GM10248 (cell line): ENCODE data around the gene PGAM5.

Source experiments
- CTCF ChIA-PET: fragments of 300-600 bp; sonication (Branson Sonifier 250); formaldehyde crosslinking; extraction: SDS; loops from one replicate; lab custom pipeline; 2021; ENCODE audit warnings: antibody characterized with exemption; lab: Yijun Ruan, JAX
- POLR2A ChIA-PET: fragments of 350-650 bp; sonication (Branson Sonifier 250); formaldehyde crosslinking; extraction: SDS; loops from one replicate; lab custom pipeline; 2020; ENCODE audit warnings: antibody characterized with exemption; lab: Yijun Ruan, JAX
- DNase-seq: peaks from one replicate; pipeline ENCODE4 v3.0.0; 2012; ENCODE audit errors: extremely low spot score
- TF ChIP-seq, protein P1 (sequence below): IDR thresholded peaks from 2 replicates; pipeline ENCODE4 v1.5.1; 2012; ENCODE audit warnings: mild to moderate bottlenecking, low read depth; ENCODE audit errors: extremely low read depth, missing control alignments, control extremely low read depth

The PGAM5 gene

DNA sequence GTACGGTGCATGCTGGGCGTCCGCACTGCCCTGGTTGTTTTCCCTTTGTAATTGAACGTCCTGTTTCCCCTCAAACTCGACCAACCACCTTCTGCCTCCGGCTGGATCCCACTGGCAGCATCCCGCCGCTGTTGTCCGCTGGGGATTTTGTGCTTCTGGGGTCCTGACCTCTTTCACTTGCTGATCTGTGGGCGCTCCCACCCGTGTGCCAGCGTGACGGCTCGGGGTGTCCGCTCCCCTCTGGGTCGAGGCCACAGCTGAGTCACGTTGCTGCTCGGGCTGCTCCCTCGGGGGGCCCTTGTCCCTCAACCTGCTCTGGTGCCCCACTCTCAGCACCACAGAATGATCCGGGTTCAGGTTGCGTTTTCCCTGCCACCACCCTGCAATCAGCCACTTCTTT, 8.0 kb downstream of the PGAM5 start:
- POLR2A ChIA-PET, result no interaction called here
- TF ChIP-seq, protein P1, sequence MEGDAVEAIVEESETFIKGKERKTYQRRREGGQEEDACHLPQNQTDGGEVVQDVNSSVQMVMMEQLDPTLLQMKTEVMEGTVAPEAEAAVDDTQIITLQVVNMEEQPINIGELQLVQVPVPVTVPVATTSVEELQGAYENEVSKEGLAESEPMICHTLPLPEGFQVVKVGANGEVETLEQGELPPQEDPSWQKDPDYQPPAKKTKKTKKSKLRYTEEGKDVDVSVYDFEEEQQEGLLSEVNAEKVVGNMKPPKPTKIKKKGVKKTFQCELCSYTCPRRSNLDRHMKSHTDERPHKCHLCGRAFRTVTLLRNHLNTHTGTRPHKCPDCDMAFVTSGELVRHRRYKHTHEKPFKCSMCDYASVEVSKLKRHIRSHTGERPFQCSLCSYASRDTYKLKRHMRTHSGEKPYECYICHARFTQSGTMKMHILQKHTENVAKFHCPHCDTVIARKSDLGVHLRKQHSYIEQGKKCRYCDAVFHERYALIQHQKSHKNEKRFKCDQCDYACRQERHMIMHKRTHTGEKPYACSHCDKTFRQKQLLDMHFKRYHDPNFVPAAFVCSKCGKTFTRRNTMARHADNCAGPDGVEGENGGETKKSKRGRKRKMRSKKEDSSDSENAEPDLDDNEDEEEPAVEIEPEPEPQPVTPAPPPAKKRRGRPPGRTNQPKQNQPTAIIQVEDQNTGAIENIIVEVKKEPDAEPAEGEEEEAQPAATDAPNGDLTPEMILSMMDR, result no peak
- no peak for DNase-seq
- CTCF ChIA-PET, result no interaction called here

DNA sequence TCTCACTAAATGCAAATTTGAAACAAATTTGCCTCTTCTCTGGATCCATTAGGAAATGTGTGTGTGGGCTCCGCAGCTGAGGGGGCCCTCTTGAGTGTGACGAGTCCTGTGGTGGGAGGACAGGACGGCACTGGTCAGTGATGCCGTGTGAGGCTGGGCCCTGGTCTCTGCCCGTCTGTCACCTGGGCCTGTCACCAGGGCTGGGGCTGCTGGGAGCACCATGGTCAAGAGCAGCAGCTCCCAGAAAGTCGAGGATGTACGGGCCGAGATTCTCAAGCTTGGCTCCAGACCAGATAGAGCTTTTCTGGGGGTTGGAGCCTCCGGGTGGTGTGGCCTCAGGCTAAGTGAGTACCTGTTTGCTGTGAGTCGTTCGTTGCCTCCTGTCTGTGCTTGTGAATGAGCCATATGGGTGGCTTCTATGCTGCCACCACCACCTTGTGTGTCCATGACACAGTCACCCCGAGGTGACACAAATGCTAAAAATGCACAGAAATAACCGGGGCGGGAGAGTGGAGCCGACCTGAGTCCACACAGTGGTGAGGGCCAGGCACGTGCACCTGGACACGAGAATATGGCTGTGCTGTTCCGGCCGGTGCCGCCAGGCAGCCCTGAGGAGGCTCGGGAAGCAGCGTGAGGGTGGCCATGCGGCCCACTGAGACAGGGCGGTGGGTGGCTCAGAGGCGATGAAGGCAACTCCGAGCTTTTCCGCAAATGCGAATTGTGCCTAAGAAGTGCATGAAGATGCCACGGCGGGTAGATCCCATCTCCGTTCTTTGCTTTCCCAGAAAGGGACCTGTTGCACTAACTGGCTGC, 8.7 kb downstream of the PGAM5 start:
- TF ChIP-seq, protein P1, result no peak
- ChIA-PET POLR2A (no interaction called here), CTCF (no interaction called here)
- DNase-seq, result no peak

GRCh38 chr12:132719954-132720324, 9.3 kb downstream of the PGAM5 start:
- CTCF ChIA-PET, result no interaction called here
- TF ChIP-seq, protein P1, result no peak
- POLR2A ChIA-PET, result no interaction called here
- no peak for DNase-seq

DNA sequence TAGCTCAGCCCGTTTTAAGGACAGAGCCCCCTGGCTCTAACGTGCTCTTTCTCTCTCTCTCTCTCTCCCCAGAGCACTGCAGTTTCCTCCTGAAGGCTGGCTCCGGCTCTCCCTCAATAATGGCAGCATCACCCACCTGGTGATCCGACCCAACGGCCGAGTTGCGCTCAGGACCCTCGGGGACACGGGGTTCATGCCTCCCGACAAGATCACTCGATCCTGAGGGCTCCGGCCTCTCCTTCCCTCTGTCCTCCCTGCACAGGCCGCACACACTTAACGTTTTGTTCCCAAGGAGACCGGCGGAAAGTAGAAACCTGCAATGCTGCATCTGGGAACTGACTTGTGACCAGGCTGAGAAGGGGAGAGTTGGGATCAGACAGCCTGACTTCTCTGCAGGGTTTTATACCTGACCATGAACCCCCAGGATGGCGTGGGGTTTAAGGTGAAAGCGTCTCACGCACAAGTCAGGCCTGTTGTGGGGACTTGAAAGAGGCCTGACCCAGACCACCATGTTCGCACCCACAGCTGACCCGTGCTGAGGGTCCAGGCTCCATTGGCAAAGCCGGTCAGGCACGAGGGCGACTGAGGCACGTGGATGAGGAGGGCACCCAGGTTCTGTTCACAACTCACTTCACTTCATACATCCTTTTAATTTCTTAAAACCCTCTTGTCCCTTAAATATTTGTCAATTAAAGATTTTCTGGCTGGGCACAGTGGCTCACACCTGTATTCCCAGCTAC, 10.1 kb downstream of the PGAM5 start:
- no peak for DNase-seq
- ChIA-PET CTCF (no interaction called here), POLR2A (no interaction called here)

DNA sequence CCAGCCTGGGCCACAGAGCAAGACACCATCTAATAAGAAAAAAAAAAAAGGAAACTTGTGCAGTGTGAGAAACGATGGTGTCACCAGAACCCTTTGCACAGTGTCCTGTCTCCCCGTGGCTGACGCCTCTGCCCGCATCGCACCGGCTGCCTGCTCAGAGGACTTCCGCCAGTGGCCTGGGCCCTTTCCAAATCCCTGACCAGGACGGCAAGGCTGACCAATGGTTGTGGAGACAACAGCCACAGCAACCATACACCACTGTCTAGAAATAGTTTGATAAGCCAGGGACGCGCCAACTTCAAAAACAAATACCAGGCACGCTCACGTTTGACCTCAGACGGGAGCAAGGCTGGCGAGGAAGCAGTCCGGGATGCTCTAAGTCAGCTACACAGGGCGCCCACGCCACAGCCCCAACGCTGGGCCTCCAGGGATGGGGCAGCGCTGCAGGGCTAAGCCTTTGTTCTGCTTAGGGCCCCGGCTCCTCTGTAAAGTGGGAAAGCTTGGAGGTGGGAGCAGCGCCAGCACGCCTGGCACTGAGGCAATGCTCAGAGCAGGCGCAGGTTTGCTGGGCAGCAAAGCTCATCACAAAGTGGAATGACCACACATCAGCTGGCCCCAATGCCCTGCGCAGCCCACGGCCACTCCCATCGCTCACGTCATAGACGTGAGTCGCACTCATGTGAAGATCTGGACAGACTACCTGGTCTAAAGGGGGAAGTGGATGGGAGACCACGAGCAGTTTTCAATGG, 12.5 kb downstream of the PGAM5 start:
- CTCF ChIA-PET, result no interaction called here

More for the DNA sequence above, 10.1 kb downstream of the PGAM5 start:
- TF ChIP-seq, protein P1, result no peak

DNA sequence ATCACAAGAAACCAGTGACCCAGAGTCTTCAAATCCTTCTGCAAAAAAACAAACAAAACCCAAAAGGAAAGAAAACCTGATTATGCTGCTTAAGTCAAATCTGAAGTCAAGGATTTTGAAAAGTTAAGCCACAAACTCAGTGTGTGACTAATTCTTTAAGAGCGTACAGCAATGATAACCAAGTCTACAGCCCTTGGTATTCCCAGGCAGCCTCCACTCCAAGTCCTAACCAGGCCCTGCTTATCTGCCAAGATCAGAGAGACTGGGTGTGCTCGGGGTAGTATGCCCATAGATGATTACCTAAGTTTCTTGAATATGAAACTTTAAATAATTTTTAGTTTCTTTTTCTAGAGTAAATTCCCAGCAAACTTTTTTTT, 13.1 kb downstream of the PGAM5 start:
- TF ChIP-seq, protein P1, result no peak
- DNase-seq, result no peak
- POLR2A ChIA-PET, result no interaction called here
- CTCF ChIA-PET, result no interaction called here

More for the DNA sequence above, 12.5 kb downstream of the PGAM5 start:
- no peak for DNase-seq
- POLR2A ChIA-PET, result no interaction called here
- TF ChIP-seq, protein P1, result no peak
